ENCODE results near the gene CYP4F2.
"Not testable (repeated sequence)": the region's sequence is repeated elsewhere in the genome, so short reads cannot be mapped to it uniquely, and the experiment has no call there.

The CYP4F2 gene

DNA sequence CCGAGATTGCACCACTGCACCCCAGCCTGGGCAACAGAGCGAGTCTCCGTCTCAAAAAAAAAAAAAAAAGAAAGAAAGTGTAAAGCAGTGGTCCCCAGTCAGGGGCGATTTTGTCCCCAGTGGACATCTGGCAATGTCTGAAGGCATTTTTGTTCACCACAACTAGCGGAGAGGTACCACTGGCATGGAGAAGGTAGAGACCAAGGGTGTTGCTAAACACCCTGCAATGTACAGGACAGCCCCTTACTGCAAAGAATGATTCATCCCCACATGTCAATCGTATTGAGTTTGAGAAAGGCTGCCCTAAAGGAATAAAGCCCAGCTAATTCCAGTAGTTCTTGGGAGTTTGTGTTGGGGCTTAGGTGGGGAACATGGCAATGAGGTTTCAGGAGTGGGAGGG is 38.7 kb downstream of the CYP4F2 start:
- Mint-ChIP-seq H3K27ac (no peak overlapping the region), H3K9me3 (peaks cover 77% of the 10 kb centered on the region), H3K4me1 (no peaks in the 10 kb centered on the region), H3K27me3 (ENCODE audit: low read depth, poor library complexity) (no peaks in the 10 kb centered on the region), H3K4me3 (no peak overlapping the region), H3K36me3 (ENCODE audit: low read depth) (no peaks in the 10 kb centered on the region)
- DNase-seq = no peak
- TF ChIP-seq CTCF (IDR thresholded peaks at IDR 0.05) = no peak

- peaks cover 4% of the 10 kb centered on the region for H3K36me3 Mint-ChIP-seq (ENCODE audit: low read depth)
- H3K27ac Mint-ChIP-seq = no peak overlapping the region
- peaks cover 85% of the 10 kb centered on the region for H3K9me3 Mint-ChIP-seq
- H3K27me3 Mint-ChIP-seq (ENCODE audit: low read depth, poor library complexity) = no peaks in the 10 kb centered on the region
- H3K4me3 Mint-ChIP-seq = no peak overlapping the region
- no peak for TF ChIP-seq CTCF (IDR thresholded peaks at IDR 0.05)
- no peak for DNase-seq
- no peaks in the 10 kb centered on the region for H3K4me1 Mint-ChIP-seq
Observed at GRCh38 chr19:15850385-15850784, 47.5 kb downstream of the CYP4F2 start.

DNA sequence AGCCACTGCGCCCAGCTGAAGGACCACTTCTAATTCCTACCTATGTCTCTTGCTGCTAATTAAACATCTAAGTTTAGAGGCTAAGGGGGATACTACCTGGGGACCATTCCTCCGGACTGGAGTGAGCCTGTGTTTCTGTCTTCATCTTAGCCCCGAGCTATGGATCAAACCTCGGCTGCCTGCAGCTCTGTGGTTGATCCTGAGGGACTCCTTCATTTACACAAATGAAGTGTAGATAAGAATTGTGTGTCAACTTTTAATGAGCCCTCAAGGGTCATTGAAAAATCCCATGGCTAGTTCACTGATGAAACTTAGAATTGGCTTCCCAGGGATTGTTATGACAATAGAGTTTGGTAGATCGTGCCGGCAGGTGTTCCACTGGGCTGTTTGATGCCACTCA is 51.0 kb downstream of the CYP4F2 start:
- Mint-ChIP-seq H3K27ac (no peak overlapping the region), H3K27me3 (ENCODE audit: low read depth, poor library complexity) (no peaks in the 10 kb centered on the region), H3K36me3 (ENCODE audit: low read depth) (peaks cover 4% of the 10 kb centered on the region), H3K4me3 (no peak overlapping the region), H3K4me1 (no peaks in the 10 kb centered on the region), H3K9me3 (peaks cover 87% of the 10 kb centered on the region)
- DNase-seq = no peak
- TF ChIP-seq CTCF (IDR thresholded peaks at IDR 0.05) = no peak

GRCh38 chr19:15843894-15844222 is 54.0 kb downstream of the CYP4F2 start:
- H3K27me3 Mint-ChIP-seq (ENCODE audit: low read depth, poor library complexity); H3K27ac Mint-ChIP-seq; DNase-seq; H3K36me3 Mint-ChIP-seq (ENCODE audit: low read depth); H3K4me1 Mint-ChIP-seq; H3K4me3 Mint-ChIP-seq: not testable (repeated sequence)
- H3K9me3 Mint-ChIP-seq = peaks cover 87% of the 10 kb centered on the region

- no peaks in the 10 kb centered on the region for H3K4me1 Mint-ChIP-seq
- H3K27ac Mint-ChIP-seq = no peak overlapping the region
- no peak overlapping the region for H3K4me3 Mint-ChIP-seq
- no peak for DNase-seq
- H3K9me3 Mint-ChIP-seq = peaks cover 90% of the 10 kb centered on the region
- H3K36me3 Mint-ChIP-seq (ENCODE audit: low read depth) = peaks cover 4% of the 10 kb centered on the region
- no peaks in the 10 kb centered on the region for H3K27me3 Mint-ChIP-seq (ENCODE audit: low read depth, poor library complexity)
- TF ChIP-seq CTCF (IDR thresholded peaks at IDR 0.05) = no peak
Observed at GRCh38 chr19:15843203-15843893, 54.5 kb downstream of the CYP4F2 start.

DNA sequence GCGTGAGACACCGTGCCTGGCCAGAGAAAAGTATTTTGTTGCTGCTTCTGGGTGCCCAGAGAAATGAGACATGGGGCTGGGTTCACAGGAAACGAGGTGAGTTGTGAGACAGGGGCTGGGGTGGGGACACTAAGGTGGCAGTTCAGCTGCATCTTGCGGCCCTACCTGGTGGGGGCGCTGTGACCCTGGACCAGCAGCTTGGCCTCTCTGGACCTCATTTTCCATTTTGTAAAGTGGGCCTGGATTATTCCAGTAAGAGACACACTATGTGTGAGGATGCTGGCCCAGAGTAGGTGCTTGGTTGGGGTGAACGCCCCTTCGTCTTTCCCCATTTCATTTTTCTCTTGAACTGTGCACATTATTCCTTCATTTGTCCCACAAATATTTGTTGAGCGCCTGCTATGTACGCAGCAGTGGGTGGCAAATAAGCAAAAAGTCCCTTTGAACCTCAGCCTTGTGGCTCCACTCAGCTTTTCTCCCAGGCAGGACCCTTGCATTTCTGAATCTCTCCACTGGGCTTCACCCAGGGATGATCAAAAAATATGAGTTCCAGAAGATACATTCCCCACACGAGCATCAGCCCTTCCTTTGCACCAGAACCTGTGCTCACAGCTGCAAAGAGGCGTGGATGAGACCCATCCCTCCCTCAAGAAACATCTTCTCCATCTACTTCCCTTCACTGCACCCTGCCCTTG is 55.9 kb downstream of the CYP4F2 start:
- Mint-ChIP-seq H3K4me1 (no peaks in the 10 kb centered on the region), H3K36me3 (ENCODE audit: low read depth) (peaks cover 1% of the 10 kb centered on the region), H3K4me3 (no peak overlapping the region), H3K9me3 (peaks cover 88% of the 10 kb centered on the region), H3K27me3 (ENCODE audit: low read depth, poor library complexity) (no peaks in the 10 kb centered on the region), H3K27ac (no peak overlapping the region)
- no peak for DNase-seq
- TF ChIP-seq CTCF (IDR thresholded peaks at IDR 0.05) = no peak

All from nephron progenitor cell (in vitro differentiated cells).